Activated effector memory CD4-positive, alpha-beta T cell treated with Interleukin-2 at 50 U/mL for 16 hours (primary cell): ENCODE results near the gene ANKH.
"Not testable (repeated sequence)": the region's sequence is repeated elsewhere in the genome, so short reads cannot be mapped to it uniquely, and the experiment has no call there.

Source experiments
- DNase-seq: peaks from one replicate; pipeline ENCODE4 v3.0.0-alpha.2; 2020

ANKH gene

GRCh38 chr5:14824499-14824898 lies 47.1 kb downstream of the ANKH start:
- DNase-seq: no peak

- DNase-seq: no peak
Observed at GRCh38 chr5:14821100-14821845, 50.3 kb downstream of the ANKH start.

GRCh38 chr5:14818931-14819790 lies 52.4 kb downstream of the ANKH start:
- no peak for DNase-seq

GRCh38 chr5:14817762-14818136 lies 53.8 kb downstream of the ANKH start:
- not testable (repeated sequence) for DNase-seq

GRCh38 chr5:14816999-14817761 lies 54.4 kb downstream of the ANKH start:
- no peak for DNase-seq

GRCh38 chr5:14816374-14816998 lies 55.1 kb downstream of the ANKH start:
- DNase-seq: no peak

GRCh38 chr5:14813747-14814146 lies 57.8 kb downstream of the ANKH start:
- DNase-seq: no peak

- no peak for DNase-seq
Observed at GRCh38 chr5:14812166-14812565, 59.4 kb downstream of the ANKH start.

GRCh38 chr5:14810928-14811572 lies 60.5 kb downstream of the ANKH start:
- DNase-seq: no peak

- no peak for DNase-seq
Observed at GRCh38 chr5:14810282-14810681, 61.3 kb downstream of the ANKH start.

- DNase-seq: peak; percentile 67
Observed at GRCh38 chr5:14809369-14810155, 62.0 kb downstream of the ANKH start.

GRCh38 chr5:14807471-14807870 lies 64.1 kb downstream of the ANKH start:
- DNase-seq: no peak

- no peak for DNase-seq
Observed at GRCh38 chr5:14806456-14806855, 65.1 kb downstream of the ANKH start.

GRCh38 chr5:14802541-14802940 lies 69.0 kb downstream of the ANKH start:
- DNase-seq: no peak

- no peak for DNase-seq
Observed at GRCh38 chr5:14801792-14802191, 69.8 kb downstream of the ANKH start.

GRCh38 chr5:14797385-14797784 lies 74.2 kb downstream of the ANKH start:
- not testable (repeated sequence) for DNase-seq

- no peak for DNase-seq
Observed at GRCh38 chr5:14794583-14795230, 76.9 kb downstream of the ANKH start.

- DNase-seq: no peak
Observed at GRCh38 chr5:14793851-14794250, 77.7 kb downstream of the ANKH start.

GRCh38 chr5:14790911-14791310 lies 80.7 kb downstream of the ANKH start:
- no peak for DNase-seq

- no peak for DNase-seq
Observed at GRCh38 chr5:14790220-14790619, 81.4 kb downstream of the ANKH start.
